ENCODE measurements around the gene KCTD4.

Gene KCTD4

DNA sequence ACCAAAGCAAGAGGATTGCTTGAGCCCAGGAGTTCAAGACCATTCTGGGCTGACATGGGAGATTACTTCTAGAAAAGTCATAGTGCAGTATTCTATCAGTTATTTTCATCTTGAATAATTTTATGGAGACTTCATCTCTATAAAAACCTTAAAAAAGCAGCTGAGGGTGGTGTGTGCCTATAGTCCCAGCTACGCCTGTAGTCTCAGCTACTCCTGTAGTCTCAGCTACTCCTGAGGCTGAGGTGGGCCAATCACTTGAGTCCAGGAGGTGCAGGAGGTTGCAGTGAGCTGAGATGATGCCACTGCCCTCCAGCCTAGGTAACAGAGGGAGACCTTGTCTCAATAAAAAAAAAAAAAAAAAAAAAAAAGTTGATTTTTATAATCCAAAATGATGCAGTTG lies 22.1 kb upstream of the KCTD4 start:
- Mint-ChIP-seq H3K9me3 (no peaks in the 10 kb centered on the region), H3K27me3 (no peaks in the 10 kb centered on the region), H3K36me3 (peaks cover 17% of the 10 kb centered on the region)

DNA sequence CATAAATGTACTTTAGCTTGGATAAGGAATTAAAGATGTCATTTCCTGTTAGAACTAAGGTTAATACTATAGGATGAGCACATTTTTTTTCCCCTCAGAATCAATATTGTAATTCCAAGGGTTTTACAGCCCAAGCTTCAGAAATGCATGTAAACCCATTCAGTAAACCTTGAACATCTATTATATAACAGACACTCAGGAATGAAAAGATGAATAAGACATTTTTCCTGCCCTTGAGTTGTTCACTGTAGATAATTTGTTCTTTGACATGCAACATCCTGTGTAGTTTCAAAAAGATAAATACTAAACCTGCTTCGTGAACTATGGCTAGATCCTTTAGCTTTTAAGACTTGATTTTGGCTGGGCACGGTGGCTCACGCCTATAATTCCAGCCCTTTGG lies 21.7 kb upstream of the KCTD4 start:
- Mint-ChIP-seq H3K9me3 (no peaks in the 10 kb centered on the region), H3K27me3 (no peaks in the 10 kb centered on the region), H3K36me3 (peaks cover 15% of the 10 kb centered on the region), H3K4me1 (peaks cover 3% of the 10 kb centered on the region), H3K27ac (no peak overlapping the region), H3K4me3 (no peak overlapping the region)
- ATAC-seq = no peak

More for the DNA sequence above, 22.1 kb upstream of the KCTD4 start:
- H3K27ac Mint-ChIP-seq = no peak overlapping the region
- H3K4me3 Mint-ChIP-seq = no peak overlapping the region
- no peaks in the 10 kb centered on the region for H3K4me1 Mint-ChIP-seq
- ATAC-seq = no peak

DNA sequence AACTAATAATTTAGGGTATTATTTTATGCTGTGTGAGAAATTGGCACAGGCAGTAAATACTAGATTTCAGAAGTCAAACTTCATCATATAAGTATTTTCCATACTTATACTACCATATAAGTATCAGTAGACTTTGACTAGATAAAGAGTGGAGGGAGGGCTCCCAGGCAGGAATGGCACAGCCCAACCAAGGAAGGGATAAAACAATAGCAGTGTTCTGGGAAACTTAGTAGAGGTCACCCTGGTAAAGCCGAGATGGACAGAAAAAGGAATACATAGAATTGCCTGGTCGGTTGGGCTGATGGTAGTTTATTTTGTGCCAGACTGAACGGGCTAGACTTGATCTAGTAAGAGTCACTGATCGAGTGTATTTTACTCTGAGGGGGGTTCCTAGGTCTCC lies 19.6 kb upstream of the KCTD4 start:
- ATAC-seq = no peak
- no peaks in the 10 kb centered on the region for H3K27me3 Mint-ChIP-seq
- no peaks in the 10 kb centered on the region for H3K9me3 Mint-ChIP-seq
- H3K4me1 Mint-ChIP-seq = peaks cover 14% of the 10 kb centered on the region
- peaks cover 30% of the 10 kb centered on the region for H3K36me3 Mint-ChIP-seq
- no peak overlapping the region for H3K27ac Mint-ChIP-seq
- H3K4me3 Mint-ChIP-seq = no peak overlapping the region

DNA sequence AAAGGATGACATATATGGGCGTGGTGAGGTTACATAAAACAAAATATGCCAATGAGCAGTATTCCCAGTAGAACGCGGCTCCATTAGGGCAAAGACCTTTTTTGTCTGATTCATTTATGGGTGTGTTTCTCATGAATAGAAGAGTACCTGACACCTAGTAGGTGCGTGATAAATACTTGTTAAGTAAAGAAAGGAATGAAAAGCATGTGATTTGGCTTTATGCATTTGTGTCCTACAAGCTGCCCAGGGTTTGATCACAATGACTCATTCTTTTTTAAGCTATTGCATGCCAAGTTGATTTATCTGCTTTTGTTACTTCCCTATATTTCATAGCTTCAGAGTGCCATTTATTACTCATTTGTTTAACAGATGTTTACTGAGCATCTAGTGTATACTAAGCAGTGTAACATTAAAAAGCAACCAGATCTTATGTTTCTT lies 19.1 kb upstream of the KCTD4 start:
- no peak for ATAC-seq
- H3K4me1 Mint-ChIP-seq = peaks cover 14% of the 10 kb centered on the region

DNA sequence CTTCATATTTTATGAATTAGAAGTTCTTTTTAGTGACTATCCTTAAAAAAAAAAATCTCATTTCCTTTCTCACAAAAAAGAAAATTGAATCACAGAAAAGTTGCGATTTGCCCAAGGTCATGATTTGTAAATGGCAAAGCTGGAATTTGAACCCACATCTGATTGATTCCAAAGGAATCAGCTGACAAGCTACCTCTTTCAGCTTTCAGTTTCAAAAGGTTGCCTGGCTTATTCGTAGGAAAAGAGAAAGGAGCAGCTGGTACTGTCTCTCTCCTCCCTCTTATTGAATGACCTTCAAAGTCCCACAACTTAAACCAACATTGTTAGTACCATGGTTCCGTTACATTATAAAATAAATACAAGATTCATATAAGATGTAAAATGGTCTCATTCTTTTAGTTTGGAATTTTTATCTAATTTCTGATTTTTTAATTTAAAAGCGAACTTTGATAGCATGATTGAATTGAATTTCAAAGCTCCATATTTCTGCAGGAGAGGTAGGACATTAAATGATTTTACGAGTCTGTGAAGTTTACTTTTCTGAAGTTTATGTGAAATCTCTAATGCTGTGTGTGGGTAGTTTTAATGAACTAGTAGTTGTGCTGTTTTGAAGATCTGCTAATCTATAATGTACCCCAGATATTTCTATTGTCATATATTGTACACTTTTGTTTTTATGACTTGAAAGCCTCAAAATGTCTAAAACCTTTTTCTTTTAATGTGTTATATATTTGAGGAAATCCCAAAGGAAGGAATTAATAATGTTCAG lies 18.5 kb upstream of the KCTD4 start:
- H3K36me3 Mint-ChIP-seq = peaks cover 30% of the 10 kb centered on the region
- H3K27ac Mint-ChIP-seq = no peak overlapping the region
- H3K9me3 Mint-ChIP-seq = no peaks in the 10 kb centered on the region
- H3K27me3 Mint-ChIP-seq = no peaks in the 10 kb centered on the region
- H3K4me1 Mint-ChIP-seq = peaks cover 14% of the 10 kb centered on the region
- ATAC-seq = no peak
- no peak overlapping the region for H3K4me3 Mint-ChIP-seq

More for the DNA sequence above, 19.1 kb upstream of the KCTD4 start:
- no peaks in the 10 kb centered on the region for H3K9me3 Mint-ChIP-seq
- H3K36me3 Mint-ChIP-seq = peaks cover 30% of the 10 kb centered on the region
- H3K4me3 Mint-ChIP-seq = no peak overlapping the region
- no peaks in the 10 kb centered on the region for H3K27me3 Mint-ChIP-seq
- H3K27ac Mint-ChIP-seq = no peak overlapping the region

GRCh38 chr13:45218689-45219088 lies 17.8 kb upstream of the KCTD4 start:
- ATAC-seq = no peak
- no peak overlapping the region for H3K27ac Mint-ChIP-seq
- H3K27me3 Mint-ChIP-seq = no peaks in the 10 kb centered on the region
- peaks cover 14% of the 10 kb centered on the region for H3K4me1 Mint-ChIP-seq
- no peaks in the 10 kb centered on the region for H3K9me3 Mint-ChIP-seq
- peaks cover 30% of the 10 kb centered on the region for H3K36me3 Mint-ChIP-seq
- H3K4me3 Mint-ChIP-seq = no peak overlapping the region

- Mint-ChIP-seq H3K4me1 (peaks cover 14% of the 10 kb centered on the region), H3K27ac (peak overlapping the region; percentile 45), H3K4me3 (no peak overlapping the region), H3K9me3 (no peaks in the 10 kb centered on the region), H3K27me3 (no peaks in the 10 kb centered on the region), H3K36me3 (peaks cover 36% of the 10 kb centered on the region)
- no peak for ATAC-seq
Observed at GRCh38 chr13:45216193-45216592, 15.3 kb upstream of the KCTD4 start.

GRCh38 chr13:45215392-45216077 lies 14.7 kb upstream of the KCTD4 start:
- Mint-ChIP-seq H3K36me3 (peaks cover 39% of the 10 kb centered on the region), H3K9me3 (no peaks in the 10 kb centered on the region)

GRCh38 chr13:45209229-45209628 lies 8.4 kb upstream of the KCTD4 start:
- no peak for ATAC-seq
- Mint-ChIP-seq H3K36me3 (peaks cover 44% of the 10 kb centered on the region), H3K27me3 (no peaks in the 10 kb centered on the region), H3K4me3 (no peak overlapping the region), H3K4me1 (peaks cover 11% of the 10 kb centered on the region), H3K27ac (no peak overlapping the region), H3K9me3 (no peaks in the 10 kb centered on the region)

More at GRCh38 chr13:45215392-45216077, 14.7 kb upstream of the KCTD4 start:
- no peak for ATAC-seq
- H3K4me1 Mint-ChIP-seq = peaks cover 14% of the 10 kb centered on the region
- no peaks in the 10 kb centered on the region for H3K27me3 Mint-ChIP-seq
- H3K27ac Mint-ChIP-seq = peak overlapping the region; percentile 45
- no peak overlapping the region for H3K4me3 Mint-ChIP-seq

GRCh38 chr13:45208132-45208531 lies 7.3 kb upstream of the KCTD4 start:
- peaks cover 41% of the 10 kb centered on the region for H3K36me3 Mint-ChIP-seq
- no peak overlapping the region for H3K4me3 Mint-ChIP-seq
- H3K27me3 Mint-ChIP-seq = no peaks in the 10 kb centered on the region
- peaks cover 11% of the 10 kb centered on the region for H3K4me1 Mint-ChIP-seq
- H3K27ac Mint-ChIP-seq = no peak overlapping the region
- H3K9me3 Mint-ChIP-seq = no peaks in the 10 kb centered on the region
- ATAC-seq = no peak

DNA sequence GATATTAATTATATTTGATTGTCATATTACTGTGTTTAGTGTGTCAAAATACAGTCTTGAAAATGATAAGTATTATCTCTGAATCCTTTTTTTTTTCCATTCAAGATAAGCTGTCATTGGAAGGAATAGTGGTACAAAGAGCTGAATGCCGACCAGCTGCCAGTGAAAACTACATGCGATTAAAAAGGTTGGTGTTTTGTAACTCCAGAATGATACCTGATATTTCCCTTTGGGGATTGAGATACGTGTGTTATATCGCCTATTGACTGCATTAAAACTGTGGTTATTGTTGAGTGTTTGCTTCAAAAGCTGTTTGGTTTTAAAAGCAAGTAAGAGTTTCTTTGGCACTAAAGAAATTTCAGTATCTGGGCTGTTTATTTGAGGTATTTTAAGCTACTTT lies 6.5 kb upstream of the KCTD4 start:
- Mint-ChIP-seq H3K27ac (no peak overlapping the region), H3K27me3 (no peaks in the 10 kb centered on the region), H3K9me3 (no peaks in the 10 kb centered on the region), H3K4me1 (peaks cover 11% of the 10 kb centered on the region), H3K36me3 (peaks cover 37% of the 10 kb centered on the region), H3K4me3 (no peak overlapping the region)
- no peak for ATAC-seq

DNA sequence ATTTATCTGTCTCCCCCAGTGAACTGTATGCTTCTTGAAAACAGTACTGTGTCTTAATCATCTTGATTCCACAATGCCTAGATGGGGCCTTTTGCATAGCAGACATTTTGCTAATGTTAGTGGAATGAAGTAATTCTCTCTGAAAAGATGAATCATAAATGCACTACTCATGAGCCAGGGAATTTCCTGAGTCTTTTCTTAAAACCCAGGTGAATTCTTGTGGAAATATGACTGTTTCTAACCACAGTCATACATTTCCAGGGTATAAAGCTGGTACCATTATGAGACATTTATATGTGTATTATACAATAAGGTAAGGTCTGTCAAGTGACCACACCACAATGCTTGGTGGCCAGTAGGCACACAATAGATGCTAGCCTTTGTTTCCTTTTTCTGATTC lies 5.5 kb upstream of the KCTD4 start:
- Mint-ChIP-seq H3K9me3 (no peaks in the 10 kb centered on the region), H3K27me3 (no peaks in the 10 kb centered on the region), H3K4me1 (peaks cover 11% of the 10 kb centered on the region), H3K4me3 (no peak overlapping the region), H3K27ac (no peak overlapping the region), H3K36me3 (peaks cover 42% of the 10 kb centered on the region)
- peak; percentile 73 for ATAC-seq

DNA sequence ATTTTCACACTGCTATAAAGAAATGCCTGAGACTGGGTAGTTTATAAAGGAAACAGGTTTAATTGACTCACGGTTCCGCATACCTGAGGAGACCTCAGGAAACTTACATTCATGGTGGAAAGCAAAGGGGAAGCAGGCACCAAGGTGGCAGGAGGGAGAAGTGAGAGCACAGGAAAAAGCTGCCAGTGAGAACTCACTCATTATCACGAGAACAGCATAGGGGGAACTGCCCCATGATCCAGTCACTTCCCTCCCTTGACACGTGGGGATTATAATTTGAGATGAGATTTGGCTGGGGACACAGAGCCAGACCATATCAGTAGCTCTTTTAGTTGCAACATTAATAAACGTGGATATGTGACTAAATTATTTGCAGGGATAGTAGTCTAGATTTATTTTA lies 4.3 kb upstream of the KCTD4 start:
- Mint-ChIP-seq H3K4me3 (no peak overlapping the region), H3K36me3 (peaks cover 44% of the 10 kb centered on the region)
- ATAC-seq = no peak

DNA sequence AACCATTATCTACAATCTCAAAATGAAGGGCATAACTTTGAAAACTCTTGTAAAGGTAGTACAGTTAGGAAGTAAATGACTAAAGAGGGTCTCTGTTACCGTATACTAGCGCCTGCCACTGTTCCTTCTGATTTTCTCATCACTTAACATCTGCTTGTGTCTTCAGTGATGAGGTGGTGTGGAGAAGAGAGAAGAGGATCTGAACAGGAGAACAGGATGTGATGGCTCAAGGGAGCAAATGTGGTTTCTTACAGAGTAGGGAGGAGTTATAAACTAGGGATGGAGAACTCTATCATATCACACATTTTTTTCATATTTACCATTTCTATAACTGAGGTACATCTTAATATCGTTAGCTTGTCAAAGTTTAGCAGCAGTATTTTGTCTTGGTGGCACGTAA lies 1.1 kb downstream of the KCTD4 start:
- ATAC-seq = no peak
- no peak overlapping the region for H3K27ac Mint-ChIP-seq
- H3K4me1 Mint-ChIP-seq = peaks cover 23% of the 10 kb centered on the region
- H3K9me3 Mint-ChIP-seq = no peaks in the 10 kb centered on the region
- H3K4me3 Mint-ChIP-seq = no peak overlapping the region
- H3K27me3 Mint-ChIP-seq = no peaks in the 10 kb centered on the region
- H3K36me3 Mint-ChIP-seq = peaks cover 43% of the 10 kb centered on the region

More for the DNA sequence above, 4.3 kb upstream of the KCTD4 start:
- no peak overlapping the region for H3K27ac Mint-ChIP-seq
- peaks cover 11% of the 10 kb centered on the region for H3K4me1 Mint-ChIP-seq
- no peaks in the 10 kb centered on the region for H3K27me3 Mint-ChIP-seq
- no peaks in the 10 kb centered on the region for H3K9me3 Mint-ChIP-seq

DNA sequence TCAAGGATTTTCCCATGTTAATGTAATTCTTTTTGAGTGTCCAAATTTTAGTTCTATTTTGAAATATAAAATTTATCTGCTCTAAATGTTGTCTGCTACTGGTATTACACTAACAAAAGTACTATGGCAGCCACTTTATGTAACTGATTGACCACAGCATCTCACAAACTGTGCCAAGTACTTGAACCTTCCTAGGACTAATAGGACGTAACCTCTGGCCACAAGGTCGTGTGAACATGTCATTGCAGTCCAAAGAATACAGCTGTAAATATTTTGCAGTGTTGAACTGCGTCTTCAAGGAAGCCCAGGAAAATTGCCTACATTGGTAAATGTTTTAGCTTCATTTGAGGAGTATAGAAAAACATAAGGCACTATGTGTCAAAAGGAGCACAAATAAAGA lies 1.9 kb downstream of the KCTD4 start:
- peaks cover 23% of the 10 kb centered on the region for H3K4me1 Mint-ChIP-seq
- H3K4me3 Mint-ChIP-seq = no peak overlapping the region
- peaks cover 38% of the 10 kb centered on the region for H3K36me3 Mint-ChIP-seq
- no peak overlapping the region for H3K27ac Mint-ChIP-seq
- no peaks in the 10 kb centered on the region for H3K9me3 Mint-ChIP-seq
- no peaks in the 10 kb centered on the region for H3K27me3 Mint-ChIP-seq
- no peak for ATAC-seq

- peaks cover 38% of the 10 kb centered on the region for H3K36me3 Mint-ChIP-seq
- no peak for ATAC-seq
- H3K9me3 Mint-ChIP-seq = no peaks in the 10 kb centered on the region
- peaks cover 23% of the 10 kb centered on the region for H3K4me1 Mint-ChIP-seq
- H3K27me3 Mint-ChIP-seq = no peaks in the 10 kb centered on the region
- no peak overlapping the region for H3K27ac Mint-ChIP-seq
- no peak overlapping the region for H3K4me3 Mint-ChIP-seq
Observed at GRCh38 chr13:45198041-45198440, 2.8 kb downstream of the KCTD4 start.
